ENCODE measurements around the gene ARPC5.

ARPC5 gene

GRCh38 chr1:183586455-183586854 is 49.1 kb downstream of the ARPC5 start:
- TF ChIP-seq BACH2 (CRISPR knock-in tag; IDR thresholded peaks at IDR 0.05; ENCODE audit: borderline replicate concordance) (no peak), ZFP3 (CRISPR knock-in tag; IDR thresholded peaks at IDR 0.05) (no peak), SNAI2 (CRISPR knock-in tag; IDR thresholded peaks at IDR 0.05) (no peak), CSRNP3 (CRISPR knock-in tag; IDR thresholded peaks at IDR 0.05) (no peak), GLIS3 (CRISPR knock-in tag; IDR thresholded peaks at IDR 0.05) (no peak), ZNF565 (CRISPR knock-in tag; conservative IDR thresholded peaks at IDR 0.05; ENCODE audit: low read depth) (no peak), ISL1 (CRISPR knock-in tag; IDR thresholded peaks at IDR 0.05) (no peak), PATZ1 (CRISPR knock-in tag; IDR thresholded peaks at IDR 0.05; ENCODE audit: borderline replicate concordance) (no peak), POU6F1 (CRISPR knock-in tag; IDR thresholded peaks at IDR 0.05; ENCODE audit: borderline replicate concordance, low read depth) (no peak), CREB5 (CRISPR knock-in tag; IDR thresholded peaks at IDR 0.05; ENCODE audit: low read depth) (no peak), ZNF8 (CRISPR knock-in tag; IDR thresholded peaks at IDR 0.05) (no peak), OSR1 (CRISPR knock-in tag; IDR thresholded peaks at IDR 0.05) (no peak), ZC3H10 (CRISPR knock-in tag; IDR thresholded peaks at IDR 0.05) (no peak), RARB (CRISPR knock-in tag; IDR thresholded peaks at IDR 0.05) (no peak), ARNTL (CRISPR knock-in tag; IDR thresholded peaks at IDR 0.05; ENCODE audit: borderline replicate concordance, low read depth) (no peak), TOX (CRISPR knock-in tag; IDR thresholded peaks at IDR 0.05; ENCODE audit: borderline replicate concordance) (no peak), CSDC2 (CRISPR knock-in tag; IDR thresholded peaks at IDR 0.05) (no peak), PPARA (CRISPR knock-in tag; IDR thresholded peaks at IDR 0.05; ENCODE audit: borderline replicate concordance) (no peak)
- ATAC-seq = no peak

GRCh38 chr1:183585038-183585437 is 50.5 kb downstream of the ARPC5 start:
- peak; percentile 54; the same call in 1 of the 3 replicates for ATAC-seq
- no peak for TF ChIP-seq ZFP3 (CRISPR knock-in tag; IDR thresholded peaks at IDR 0.05)
- no peak for TF ChIP-seq SNAI2 (CRISPR knock-in tag; IDR thresholded peaks at IDR 0.05)
- TF ChIP-seq TSHZ2 (CRISPR knock-in tag; IDR thresholded peaks at IDR 0.05) = no peak
- TF ChIP-seq OSR1 (CRISPR knock-in tag; IDR thresholded peaks at IDR 0.05) = no peak
- TF ChIP-seq ARNTL (CRISPR knock-in tag; IDR thresholded peaks at IDR 0.05; ENCODE audit: borderline replicate concordance, low read depth) = no peak
- TF ChIP-seq ZNF565 (CRISPR knock-in tag; conservative IDR thresholded peaks at IDR 0.05; ENCODE audit: low read depth) = no peak
- no peak for TF ChIP-seq ZNF70 (CRISPR knock-in tag; IDR thresholded peaks at IDR 0.05)
- TF ChIP-seq TCF4 (CRISPR knock-in tag; IDR thresholded peaks at IDR 0.05; ENCODE audit: borderline replicate concordance) = no peak
- no peak for TF ChIP-seq GLIS3 (CRISPR knock-in tag; IDR thresholded peaks at IDR 0.05)
- TF ChIP-seq PPARA (CRISPR knock-in tag; IDR thresholded peaks at IDR 0.05; ENCODE audit: borderline replicate concordance) = no peak
- TF ChIP-seq TOX (CRISPR knock-in tag; IDR thresholded peaks at IDR 0.05; ENCODE audit: borderline replicate concordance) = no peak
- no peak for TF ChIP-seq CSRNP3 (CRISPR knock-in tag; IDR thresholded peaks at IDR 0.05)
- TF ChIP-seq ZC3H10 (CRISPR knock-in tag; IDR thresholded peaks at IDR 0.05) = no peak
- no peak for TF ChIP-seq CREB5 (CRISPR knock-in tag; IDR thresholded peaks at IDR 0.05; ENCODE audit: low read depth)
- TF ChIP-seq ZFP30 (CRISPR knock-in tag; IDR thresholded peaks at IDR 0.05) = no peak
- TF ChIP-seq RARB (CRISPR knock-in tag; IDR thresholded peaks at IDR 0.05) = no peak
- TF ChIP-seq CSDC2 (CRISPR knock-in tag; IDR thresholded peaks at IDR 0.05) = no peak

Data from SK-N-SH treated with all-trans-retinoic acid at 6 μM for 48 hours (cell line).